ENCODE measurements around the gene APBA2.

GRCh38 chr15:28995705-28996104, 109.9 kb downstream of the APBA2 start:
- TF ChIP-seq RCOR1 (IDR thresholded peaks at IDR 0.05; ENCODE audit: insufficient replicate concordance, low read length), result no peak
- TF ChIP-seq, protein P1, sequence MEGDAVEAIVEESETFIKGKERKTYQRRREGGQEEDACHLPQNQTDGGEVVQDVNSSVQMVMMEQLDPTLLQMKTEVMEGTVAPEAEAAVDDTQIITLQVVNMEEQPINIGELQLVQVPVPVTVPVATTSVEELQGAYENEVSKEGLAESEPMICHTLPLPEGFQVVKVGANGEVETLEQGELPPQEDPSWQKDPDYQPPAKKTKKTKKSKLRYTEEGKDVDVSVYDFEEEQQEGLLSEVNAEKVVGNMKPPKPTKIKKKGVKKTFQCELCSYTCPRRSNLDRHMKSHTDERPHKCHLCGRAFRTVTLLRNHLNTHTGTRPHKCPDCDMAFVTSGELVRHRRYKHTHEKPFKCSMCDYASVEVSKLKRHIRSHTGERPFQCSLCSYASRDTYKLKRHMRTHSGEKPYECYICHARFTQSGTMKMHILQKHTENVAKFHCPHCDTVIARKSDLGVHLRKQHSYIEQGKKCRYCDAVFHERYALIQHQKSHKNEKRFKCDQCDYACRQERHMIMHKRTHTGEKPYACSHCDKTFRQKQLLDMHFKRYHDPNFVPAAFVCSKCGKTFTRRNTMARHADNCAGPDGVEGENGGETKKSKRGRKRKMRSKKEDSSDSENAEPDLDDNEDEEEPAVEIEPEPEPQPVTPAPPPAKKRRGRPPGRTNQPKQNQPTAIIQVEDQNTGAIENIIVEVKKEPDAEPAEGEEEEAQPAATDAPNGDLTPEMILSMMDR (conservative IDR thresholded peaks at IDR 0.05; ENCODE audit: low read depth, low read length), result no peak
- TF ChIP-seq BHLHE40 (IDR thresholded peaks at IDR 0.05; ENCODE audit: low read depth, low read length), result no peak
- no peak for TF ChIP-seq RAD21 (IDR thresholded peaks at IDR 0.05; ENCODE audit: low read length)
- no peak for TF ChIP-seq NFE2L2 (IDR thresholded peaks at IDR 0.05; ENCODE audit: low read depth, low read length)
- TF ChIP-seq SMC3 (IDR thresholded peaks at IDR 0.05; ENCODE audit: low read depth, low read length), result no peak
- no peak for TF ChIP-seq MXI1 (IDR thresholded peaks at IDR 0.05; ENCODE audit: borderline replicate concordance, low read depth, low read length)
- no peak for TF ChIP-seq POLR2A (IDR thresholded peaks at IDR 0.05; ENCODE audit: low read depth, low read length)
- no peak for TF ChIP-seq MAFK (IDR thresholded peaks at IDR 0.05; ENCODE audit: low read depth, low read length)
- no peak for TF ChIP-seq CHD1 (IDR thresholded peaks at IDR 0.05; ENCODE audit: low read depth, low read length)
- no peak for TF ChIP-seq RFX5 (IDR thresholded peaks at IDR 0.05; ENCODE audit: low read depth, low read length)
- no peak for TF ChIP-seq USF2 (IDR thresholded peaks at IDR 0.05; ENCODE audit: low read depth, low read length)
- no peak for TF ChIP-seq CEBPB (IDR thresholded peaks at IDR 0.05; ENCODE audit: low read depth, low read length)
